Epithelial cell of proximal tubule (primary cell): Measurements from ENCODE around the gene TBL1X. TPM values are rescaled to one million over a fixed set of nuclear protein-coding genes. Genes with fewer than 3 reads are reported as not detected.
A peak's percentile ranks its signal among the peaks of the same experiment; 100 is the strongest.

Source experiments
- DNase-seq: peaks from one replicate; pipeline ENCODE4 v3.0.0-alpha.2; 2011; ENCODE audit warnings: low read depth
- H3K4me3 ChIP-seq: 2 replicates; pipeline ENCODE4 v1.5.1; 2011; ENCODE audit warnings: low read depth, mild to moderate bottlenecking, low read length
- CTCF ChIP-seq: conservative IDR thresholded peaks from 2 replicates; pipeline ENCODE4 v1.5.1; 2012; ENCODE audit warnings: low read depth, mild to moderate bottlenecking, low read length
- total RNA-seq: library from RNA; depleted of rRNA; stranded (reverse); fragments of >200 nt; gene quantifications from 2 replicates; pipeline ENCODE4 v1.2.3, GENCODE V29; 2015

Gene TBL1X
- total RNA-seq, 1 donor from 2014 or later = 9.1 TPM

GRCh38 chrX:9770319-9770718, 305.5 kb downstream of the TBL1X start:
- no peak overlapping the region for H3K4me3 ChIP-seq
- no peak for DNase-seq
- no peak for TF ChIP-seq CTCF

GRCh38 chrX:9772943-9773342, 308.1 kb downstream of the TBL1X start:
- no peak for DNase-seq
- TF ChIP-seq CTCF = no peak
- H3K4me3 ChIP-seq = no peak overlapping the region

- no peak overlapping the region for H3K4me3 ChIP-seq
- TF ChIP-seq CTCF = no peak
- no peak for DNase-seq
Observed at GRCh38 chrX:9775930-9776329, 311.1 kb downstream of the TBL1X start.

- no peak overlapping the region for H3K4me3 ChIP-seq
- TF ChIP-seq CTCF = no peak
- no peak for DNase-seq
Observed at GRCh38 chrX:9781941-9782340, 317.1 kb downstream of the TBL1X start.

- no peak for DNase-seq
- no peak for TF ChIP-seq CTCF
- no peak overlapping the region for H3K4me3 ChIP-seq
Observed at GRCh38 chrX:9784332-9784731, 319.5 kb downstream of the TBL1X start.

- peak overlapping the region; percentile 66 for H3K4me3 ChIP-seq
- DNase-seq = no peak
- TF ChIP-seq CTCF = no peak
Observed at GRCh38 chrX:9785254-9785943, 320.5 kb downstream of the TBL1X start.
